Coronary artery (tissue), 2 donors: Measurements from ENCODE around the gene LGALS1.

Experiments
- DNase-seq: peaks from one replicate; pipeline ENCODE4 v3.0.0-alpha.2; 2017; ENCODE audit warnings: low spot score
- H3K27ac ChIP-seq, 2 donors: fragments of 200-600 bp; sonication (generic); one replicate each; pipeline ENCODE4 v1.5.1; 2016 to 2019
- H3K4me3 ChIP-seq: fragments of 200-600 bp; sonication (generic); 2 replicates; pipeline ENCODE4 v1.5.1; 2016; ENCODE audit warnings: mild to moderate bottlenecking, moderate library complexity
- TF ChIP-seq, protein P1 (sequence below): fragments of 200-600 bp; sonication (generic); IDR thresholded peaks from one replicate; pipeline ENCODE4 v1.5.1; 2019; ENCODE audit warnings: antibody characterized with exemption

LGALS1 gene

DNA sequence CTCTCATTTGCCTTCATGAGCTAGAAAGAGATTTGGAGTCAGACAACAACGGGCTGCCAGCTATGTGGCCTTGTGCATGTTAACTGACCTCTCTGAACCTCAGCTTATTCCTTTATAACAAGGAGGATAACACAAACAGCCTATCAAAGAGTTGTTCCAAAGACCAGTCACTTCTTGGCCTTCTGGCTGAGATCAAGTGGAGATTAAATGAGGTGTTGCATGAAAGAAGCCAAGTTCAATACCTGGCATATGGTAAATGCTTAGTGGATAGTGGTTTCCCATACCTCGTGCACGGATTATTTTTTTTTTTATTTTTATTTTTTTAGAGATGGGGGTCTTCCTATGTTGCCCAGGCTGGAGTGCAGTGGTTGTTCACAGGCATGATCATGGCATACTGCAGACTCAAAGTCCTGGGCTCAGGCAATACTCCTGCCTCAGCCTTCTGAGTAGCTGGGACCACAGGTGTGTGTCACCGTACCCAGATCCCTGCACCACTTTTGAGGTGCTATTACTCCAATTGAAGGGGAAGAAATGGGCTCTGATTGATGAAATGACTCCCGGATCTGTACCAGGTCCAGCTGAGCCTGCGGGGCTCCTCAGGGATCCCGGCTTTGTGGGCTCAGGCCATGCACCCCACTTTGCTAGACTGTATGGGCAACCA, 4.9 kb downstream of the LGALS1 start:
- Histone ChIP-seq H3K4me3 (no peak overlapping the region), H3K27ac (peak overlapping the region in 1 of 2 donors; percentile 13)
- no peak for DNase-seq
- TF ChIP-seq, protein P1, sequence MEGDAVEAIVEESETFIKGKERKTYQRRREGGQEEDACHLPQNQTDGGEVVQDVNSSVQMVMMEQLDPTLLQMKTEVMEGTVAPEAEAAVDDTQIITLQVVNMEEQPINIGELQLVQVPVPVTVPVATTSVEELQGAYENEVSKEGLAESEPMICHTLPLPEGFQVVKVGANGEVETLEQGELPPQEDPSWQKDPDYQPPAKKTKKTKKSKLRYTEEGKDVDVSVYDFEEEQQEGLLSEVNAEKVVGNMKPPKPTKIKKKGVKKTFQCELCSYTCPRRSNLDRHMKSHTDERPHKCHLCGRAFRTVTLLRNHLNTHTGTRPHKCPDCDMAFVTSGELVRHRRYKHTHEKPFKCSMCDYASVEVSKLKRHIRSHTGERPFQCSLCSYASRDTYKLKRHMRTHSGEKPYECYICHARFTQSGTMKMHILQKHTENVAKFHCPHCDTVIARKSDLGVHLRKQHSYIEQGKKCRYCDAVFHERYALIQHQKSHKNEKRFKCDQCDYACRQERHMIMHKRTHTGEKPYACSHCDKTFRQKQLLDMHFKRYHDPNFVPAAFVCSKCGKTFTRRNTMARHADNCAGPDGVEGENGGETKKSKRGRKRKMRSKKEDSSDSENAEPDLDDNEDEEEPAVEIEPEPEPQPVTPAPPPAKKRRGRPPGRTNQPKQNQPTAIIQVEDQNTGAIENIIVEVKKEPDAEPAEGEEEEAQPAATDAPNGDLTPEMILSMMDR = no peak

DNA sequence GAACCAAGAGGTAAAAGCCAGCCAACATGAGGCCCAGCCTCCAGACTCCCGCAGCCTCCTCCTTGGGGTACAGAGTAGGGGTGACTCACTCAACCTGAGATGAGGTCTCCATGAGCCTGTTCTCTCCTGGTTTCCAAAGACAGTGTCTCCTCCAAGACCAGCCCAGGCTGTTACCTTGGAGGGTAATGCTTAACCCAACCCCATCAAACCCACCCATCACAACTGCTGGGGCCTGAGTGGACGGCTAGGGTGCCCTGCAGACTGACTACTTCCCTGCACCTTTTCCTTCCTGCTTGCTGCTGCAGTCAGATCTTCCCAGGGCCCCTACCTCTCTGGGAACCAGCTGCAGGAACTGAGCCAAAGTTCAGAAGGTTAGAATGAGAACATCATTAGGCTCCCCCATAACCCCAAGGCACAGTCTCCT, 5.6 kb downstream of the LGALS1 start:
- no peak overlapping the region for H3K4me3 ChIP-seq
- TF ChIP-seq, protein P1 = no peak
- H3K27ac ChIP-seq = peak overlapping the region in 1 of 2 donors; percentile 13
- no peak for DNase-seq

DNA sequence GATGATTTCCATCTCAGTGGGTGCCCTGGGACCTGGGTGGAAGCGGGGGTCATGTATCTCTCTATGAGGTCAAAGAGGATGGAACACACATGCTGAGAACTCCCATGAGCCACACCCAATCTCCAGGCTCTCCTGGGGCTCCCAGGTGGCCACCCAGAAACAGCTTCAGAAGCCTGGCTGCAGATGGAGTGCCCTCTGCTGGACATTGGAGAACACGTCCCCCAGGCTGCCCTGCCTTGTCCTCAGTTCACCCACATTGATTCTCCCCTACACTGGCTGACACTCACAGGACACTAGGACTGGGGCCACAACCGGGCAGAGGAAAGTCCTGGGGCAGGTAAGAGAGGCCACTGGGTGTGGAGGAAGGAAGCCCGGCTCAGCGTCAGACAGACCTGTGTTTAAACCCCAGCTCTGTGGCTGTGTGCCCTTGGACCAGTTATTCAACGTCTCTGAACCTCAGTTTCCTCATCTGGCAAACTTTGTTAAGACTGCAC, 6.2 kb downstream of the LGALS1 start:
- TF ChIP-seq, protein P1 = peak; percentile 93
- no peak overlapping the region for H3K4me3 ChIP-seq
- H3K27ac ChIP-seq = peak overlapping the region in 1 of 2 donors; percentile 13
- DNase-seq = no peak

DNA sequence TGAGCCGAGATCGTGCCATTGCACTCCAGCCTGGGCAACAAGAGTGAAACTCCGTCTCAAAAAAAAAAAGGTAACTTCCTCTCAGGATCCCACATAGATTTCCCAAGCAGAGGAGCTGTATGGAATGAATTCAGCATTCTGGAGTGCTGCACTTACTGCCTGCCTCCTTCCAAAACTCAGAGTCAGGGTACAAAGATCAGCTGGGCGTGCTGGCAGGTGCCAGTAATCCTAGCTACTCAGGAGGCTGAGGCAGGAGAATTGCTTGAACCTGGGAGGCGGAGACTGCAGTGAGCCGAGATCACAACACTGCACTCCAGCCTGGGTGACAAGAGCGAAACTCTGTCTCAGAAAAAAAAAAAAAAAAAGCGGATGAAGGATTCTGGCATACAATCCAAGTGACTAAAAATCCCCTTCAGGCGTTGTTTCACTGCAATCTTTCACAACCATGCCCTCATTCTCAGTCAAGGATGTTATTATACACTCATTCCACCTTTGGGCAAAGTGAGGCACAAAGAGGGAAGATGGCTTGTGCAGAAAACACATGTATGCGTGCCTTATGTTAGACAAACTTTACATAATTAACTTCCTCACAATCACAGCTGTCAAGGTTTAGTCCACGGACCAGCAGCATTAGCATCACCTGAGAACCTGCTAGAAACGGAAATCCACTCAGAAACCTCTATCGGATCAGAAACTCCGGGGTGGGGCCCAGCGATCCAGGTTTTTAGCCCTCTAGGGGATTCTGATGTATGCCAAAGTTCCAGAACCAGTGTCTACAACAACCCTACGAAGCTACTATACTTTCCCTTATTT, 9.6 kb downstream of the LGALS1 start:
- TF ChIP-seq, protein P1 = no peak

DNA sequence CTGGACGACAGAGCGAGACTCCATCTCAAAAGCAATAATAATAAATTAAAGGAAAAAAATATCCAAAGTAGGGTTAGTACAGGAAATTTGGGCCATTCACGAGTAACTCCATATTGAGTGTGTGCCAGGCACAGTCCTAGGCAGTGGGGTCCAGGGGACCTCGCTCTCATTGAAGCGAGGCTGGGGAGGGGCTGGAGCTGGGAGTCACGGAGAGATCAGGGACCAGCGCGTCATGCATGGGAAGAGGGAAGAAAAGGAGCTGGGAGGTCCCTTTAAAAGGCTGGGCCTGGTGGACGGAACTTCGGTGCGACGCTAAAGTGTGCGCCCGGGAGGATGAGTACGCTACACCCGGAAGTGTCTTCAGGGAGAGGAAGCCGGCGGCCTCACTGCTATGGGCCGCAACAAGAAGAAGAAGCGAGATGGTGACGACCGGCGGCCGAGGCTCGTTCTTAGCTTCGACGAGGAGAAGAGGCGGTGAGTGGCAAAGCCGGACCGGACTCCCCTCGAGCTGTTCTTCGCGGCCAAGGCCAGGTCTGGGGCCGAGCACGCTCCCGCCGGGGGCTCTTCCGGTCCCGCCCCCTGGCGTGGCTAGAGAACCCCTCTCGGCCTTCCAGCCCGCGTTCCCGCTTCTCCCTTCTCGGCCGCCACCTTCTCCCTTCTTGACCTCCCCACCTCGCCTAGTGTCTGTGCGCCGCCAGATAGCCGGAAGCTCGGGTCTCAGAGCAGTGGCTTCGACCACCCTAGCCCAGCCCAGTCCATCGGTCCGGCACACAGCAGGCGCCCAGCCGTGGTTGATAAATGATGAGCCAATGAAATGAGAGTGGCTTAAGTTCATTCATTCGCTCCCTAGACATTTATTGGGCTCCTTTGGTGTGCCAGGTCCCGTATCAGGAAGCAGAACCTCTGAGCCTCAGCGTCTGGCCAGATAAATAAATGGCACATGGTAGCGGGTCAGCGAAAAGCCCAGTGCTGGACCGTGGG, 10.9 kb downstream of the LGALS1 start, which contains the start of gene NOL12:
Gene NOL12 (plus strand): TSS at position 342 of the 981 bp plus-strand sequence. CDS start 50 bp downstream, at position 392.
- peak within 1 kb of the TSS; percentile 81 for H3K4me3 ChIP-seq
- H3K27ac ChIP-seq = peak within 1 kb of the TSS; percentile 39 to 91

More for the DNA sequence above, 9.6 kb downstream of the LGALS1 start:
- DNase-seq = no peak
- H3K4me3 ChIP-seq = no peak overlapping the region
- H3K27ac ChIP-seq = no peak overlapping the region

DNA sequence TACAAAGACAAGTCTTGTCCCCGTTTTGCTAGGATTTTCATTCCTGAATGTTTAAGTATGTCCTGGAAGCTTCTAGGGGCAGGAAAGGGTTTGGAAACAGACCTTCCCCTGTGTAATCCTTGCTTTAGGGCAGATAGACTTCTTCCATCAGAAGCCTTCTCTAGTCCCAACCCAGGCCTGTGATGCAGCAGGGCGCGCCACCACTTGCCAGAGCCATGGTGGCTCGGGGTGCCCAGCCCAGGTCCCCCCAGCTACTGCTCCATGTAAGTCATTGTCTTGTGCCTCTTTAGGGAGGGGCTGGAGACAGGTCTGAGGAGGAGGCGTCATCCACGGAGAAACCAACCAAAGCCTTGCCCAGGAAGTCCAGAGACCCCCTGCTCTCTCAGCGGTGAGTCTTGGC, 15.0 kb downstream of the LGALS1 start:
- no peak overlapping the region for H3K4me3 ChIP-seq
- no peak overlapping the region for H3K27ac ChIP-seq
- DNase-seq = no peak
- TF ChIP-seq, protein P1 = no peak

More for the DNA sequence above, 10.9 kb downstream of the LGALS1 start, which contains the start of gene NOL12:
- DNase-seq = no peak
- TF ChIP-seq, protein P1 = no peak
